Measurements from ENCODE around the gene PPP1R13L.
"Not testable (repeated sequence)": the region's sequence is repeated elsewhere in the genome, so short reads cannot be mapped to it uniquely, and the experiment has no call there.

GRCh38 chr19:45334881-45335280 lies 70.0 kb downstream of the PPP1R13L start:
- not testable (repeated sequence) for TF ChIP-seq CTCF (conservative IDR thresholded peaks at IDR 0.05; ENCODE audit: low read length); EZH2phosphoT487 (IDR thresholded peaks at IDR 0.05; ENCODE audit: borderline replicate concordance, low read depth, low read length)

All from OCI-LY7 (cell line).